Measurements from ENCODE around the gene PSME3. TPM values are rescaled to one million over a fixed set of nuclear protein-coding genes. Genes with fewer than 3 reads are reported as not detected.
A peak's percentile ranks its signal among the peaks of the same experiment; 100 is the strongest.

Gene PSME3
- total and polyA plus RNA-seq, 4 donors: 25.0 to 55.3 (median 39.8) TPM

DNA sequence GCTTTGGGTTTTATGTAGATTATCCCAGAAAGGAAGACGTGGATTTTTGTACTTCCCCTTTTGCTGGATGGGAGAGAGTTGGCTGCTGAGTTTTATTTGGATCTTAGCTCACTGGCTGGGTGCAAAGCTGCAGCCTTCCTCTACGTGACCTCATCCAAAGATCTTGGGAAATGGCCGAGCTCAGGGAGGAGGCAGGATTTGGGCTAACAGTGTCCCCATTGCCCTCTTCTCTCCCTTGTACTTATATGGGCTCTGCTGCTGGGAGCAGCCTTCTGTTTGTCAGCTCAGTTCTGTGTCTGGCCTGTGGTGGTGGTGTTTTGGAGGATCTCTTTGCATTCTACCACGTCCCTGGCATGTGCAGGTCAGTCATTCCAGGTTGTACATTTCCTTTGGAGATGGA is 19.8 kb downstream of the PSME3 start (continued):
- TF ChIP-seq, protein P1, sequence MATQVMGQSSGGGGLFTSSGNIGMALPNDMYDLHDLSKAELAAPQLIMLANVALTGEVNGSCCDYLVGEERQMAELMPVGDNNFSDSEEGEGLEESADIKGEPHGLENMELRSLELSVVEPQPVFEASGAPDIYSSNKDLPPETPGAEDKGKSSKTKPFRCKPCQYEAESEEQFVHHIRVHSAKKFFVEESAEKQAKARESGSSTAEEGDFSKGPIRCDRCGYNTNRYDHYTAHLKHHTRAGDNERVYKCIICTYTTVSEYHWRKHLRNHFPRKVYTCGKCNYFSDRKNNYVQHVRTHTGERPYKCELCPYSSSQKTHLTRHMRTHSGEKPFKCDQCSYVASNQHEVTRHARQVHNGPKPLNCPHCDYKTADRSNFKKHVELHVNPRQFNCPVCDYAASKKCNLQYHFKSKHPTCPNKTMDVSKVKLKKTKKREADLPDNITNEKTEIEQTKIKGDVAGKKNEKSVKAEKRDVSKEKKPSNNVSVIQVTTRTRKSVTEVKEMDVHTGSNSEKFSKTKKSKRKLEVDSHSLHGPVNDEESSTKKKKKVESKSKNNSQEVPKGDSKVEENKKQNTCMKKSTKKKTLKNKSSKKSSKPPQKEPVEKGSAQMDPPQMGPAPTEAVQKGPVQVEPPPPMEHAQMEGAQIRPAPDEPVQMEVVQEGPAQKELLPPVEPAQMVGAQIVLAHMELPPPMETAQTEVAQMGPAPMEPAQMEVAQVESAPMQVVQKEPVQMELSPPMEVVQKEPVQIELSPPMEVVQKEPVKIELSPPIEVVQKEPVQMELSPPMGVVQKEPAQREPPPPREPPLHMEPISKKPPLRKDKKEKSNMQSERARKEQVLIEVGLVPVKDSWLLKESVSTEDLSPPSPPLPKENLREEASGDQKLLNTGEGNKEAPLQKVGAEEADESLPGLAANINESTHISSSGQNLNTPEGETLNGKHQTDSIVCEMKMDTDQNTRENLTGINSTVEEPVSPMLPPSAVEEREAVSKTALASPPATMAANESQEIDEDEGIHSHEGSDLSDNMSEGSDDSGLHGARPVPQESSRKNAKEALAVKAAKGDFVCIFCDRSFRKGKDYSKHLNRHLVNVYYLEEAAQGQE (IDR thresholded peaks at IDR 0.05): no peak
- TF ChIP-seq FOXA1 (IDR thresholded peaks at IDR 0.05): no peak
- TF ChIP-seq NR2F2 (IDR thresholded peaks at IDR 0.05): no peak

DNA sequence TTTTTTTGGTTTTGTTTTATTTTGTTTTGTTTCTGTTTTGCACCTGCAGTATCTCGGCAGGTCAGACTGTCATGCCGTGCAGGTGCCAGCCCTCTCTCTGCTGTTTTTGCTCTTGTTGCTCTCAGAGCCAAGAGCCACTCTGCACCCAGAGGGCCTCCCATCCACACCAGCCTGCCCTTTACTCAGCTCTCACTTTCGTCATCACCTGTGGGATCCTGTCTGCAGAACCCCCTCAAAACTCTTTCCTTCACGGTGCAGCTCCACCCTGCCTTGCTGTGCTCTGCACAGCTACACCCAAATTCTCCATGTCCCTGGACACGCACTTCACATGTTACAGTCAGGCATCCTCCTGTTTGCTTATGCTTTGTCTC is 20.4 kb downstream of the PSME3 start:
- H3K27ac ChIP-seq (ENCODE audit: low read depth in 1 of 2, low read length in 2 of 2): no peak overlapping the region
- no peak for DNase-seq (ENCODE audit: low spot score)
- H3K27me3 ChIP-seq (ENCODE audit: control insufficient read depth in 4 of 4, insufficient read depth in 4 of 4, low read length in 3 of 4): no peaks in the 10 kb centered on the region
- no peaks in the 10 kb centered on the region for H3K9me3 ChIP-seq (ENCODE audit: control insufficient read depth in 4 of 4, low read length in 3 of 4)
- H3K36me3 ChIP-seq (ENCODE audit: control insufficient read depth in 4 of 4, insufficient read depth in 3 of 4, low read depth in 1 of 4, low read length in 3 of 4): no peaks in the 10 kb centered on the region
- TF ChIP-seq GABPA (IDR thresholded peaks at IDR 0.05 in 1 of 2, conservative IDR thresholded peaks at IDR 0.05 in 1 of 2): no peak
- no peak for TF ChIP-seq HNF4A (conservative IDR thresholded peaks at IDR 0.05)
- TF ChIP-seq JUND (IDR thresholded peaks at IDR 0.05): no peak
- TF ChIP-seq, protein P2, sequence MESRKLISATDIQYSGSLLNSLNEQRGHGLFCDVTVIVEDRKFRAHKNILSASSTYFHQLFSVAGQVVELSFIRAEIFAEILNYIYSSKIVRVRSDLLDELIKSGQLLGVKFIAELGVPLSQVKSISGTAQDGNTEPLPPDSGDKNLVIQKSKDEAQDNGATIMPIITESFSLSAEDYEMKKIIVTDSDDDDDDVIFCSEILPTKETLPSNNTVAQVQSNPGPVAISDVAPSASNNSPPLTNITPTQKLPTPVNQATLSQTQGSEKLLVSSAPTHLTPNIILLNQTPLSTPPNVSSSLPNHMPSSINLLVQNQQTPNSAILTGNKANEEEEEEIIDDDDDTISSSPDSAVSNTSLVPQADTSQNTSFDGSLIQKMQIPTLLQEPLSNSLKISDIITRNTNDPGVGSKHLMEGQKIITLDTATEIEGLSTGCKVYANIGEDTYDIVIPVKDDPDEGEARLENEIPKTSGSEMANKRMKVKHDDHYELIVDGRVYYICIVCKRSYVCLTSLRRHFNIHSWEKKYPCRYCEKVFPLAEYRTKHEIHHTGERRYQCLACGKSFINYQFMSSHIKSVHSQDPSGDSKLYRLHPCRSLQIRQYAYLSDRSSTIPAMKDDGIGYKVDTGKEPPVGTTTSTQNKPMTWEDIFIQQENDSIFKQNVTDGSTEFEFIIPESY (IDR thresholded peaks at IDR 0.05): no peak
- TF ChIP-seq, protein P3, sequence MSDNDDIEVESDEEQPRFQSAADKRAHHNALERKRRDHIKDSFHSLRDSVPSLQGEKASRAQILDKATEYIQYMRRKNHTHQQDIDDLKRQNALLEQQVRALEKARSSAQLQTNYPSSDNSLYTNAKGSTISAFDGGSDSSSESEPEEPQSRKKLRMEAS (IDR thresholded peaks at IDR 0.05): no peak
- TF ChIP-seq, protein P4, sequence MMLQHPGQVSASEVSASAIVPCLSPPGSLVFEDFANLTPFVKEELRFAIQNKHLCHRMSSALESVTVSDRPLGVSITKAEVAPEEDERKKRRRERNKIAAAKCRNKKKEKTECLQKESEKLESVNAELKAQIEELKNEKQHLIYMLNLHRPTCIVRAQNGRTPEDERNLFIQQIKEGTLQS (IDR thresholded peaks at IDR 0.05): no peak
- TF ChIP-seq FOXA1 (IDR thresholded peaks at IDR 0.05): no peak
- TF ChIP-seq NR2F2 (IDR thresholded peaks at IDR 0.05): no peak
- no peak for TF ChIP-seq HNF4G (IDR thresholded peaks at IDR 0.05)
- TF ChIP-seq, protein P5, sequence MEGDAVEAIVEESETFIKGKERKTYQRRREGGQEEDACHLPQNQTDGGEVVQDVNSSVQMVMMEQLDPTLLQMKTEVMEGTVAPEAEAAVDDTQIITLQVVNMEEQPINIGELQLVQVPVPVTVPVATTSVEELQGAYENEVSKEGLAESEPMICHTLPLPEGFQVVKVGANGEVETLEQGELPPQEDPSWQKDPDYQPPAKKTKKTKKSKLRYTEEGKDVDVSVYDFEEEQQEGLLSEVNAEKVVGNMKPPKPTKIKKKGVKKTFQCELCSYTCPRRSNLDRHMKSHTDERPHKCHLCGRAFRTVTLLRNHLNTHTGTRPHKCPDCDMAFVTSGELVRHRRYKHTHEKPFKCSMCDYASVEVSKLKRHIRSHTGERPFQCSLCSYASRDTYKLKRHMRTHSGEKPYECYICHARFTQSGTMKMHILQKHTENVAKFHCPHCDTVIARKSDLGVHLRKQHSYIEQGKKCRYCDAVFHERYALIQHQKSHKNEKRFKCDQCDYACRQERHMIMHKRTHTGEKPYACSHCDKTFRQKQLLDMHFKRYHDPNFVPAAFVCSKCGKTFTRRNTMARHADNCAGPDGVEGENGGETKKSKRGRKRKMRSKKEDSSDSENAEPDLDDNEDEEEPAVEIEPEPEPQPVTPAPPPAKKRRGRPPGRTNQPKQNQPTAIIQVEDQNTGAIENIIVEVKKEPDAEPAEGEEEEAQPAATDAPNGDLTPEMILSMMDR (IDR thresholded peaks at IDR 0.05; ENCODE audit: low read depth, low read length, missing input control): no peak
- no peak for TF ChIP-seq RXRA (IDR thresholded peaks at IDR 0.05)
- no peak for TF ChIP-seq RAD21 (IDR thresholded peaks at IDR 0.05)
- TF ChIP-seq YY1 (IDR thresholded peaks at IDR 0.05): no peak
- TF ChIP-seq, protein P1 (IDR thresholded peaks at IDR 0.05): no peak
- TF ChIP-seq EGR1 (IDR thresholded peaks at IDR 0.05; ENCODE audit: low read depth in 2 of 2): no peak
- no peak overlapping the region for H3K9ac ChIP-seq (ENCODE audit: low read depth in 1 of 2, low read length in 2 of 2)
- 76% methylated on average over 5 of the region's 5 CpGs for WGBS
- H3K4me1 ChIP-seq (ENCODE audit: control insufficient read depth in 4 of 4, insufficient read depth in 4 of 4, low read length in 3 of 4): peaks cover 0 to 28% (median 25%) of the 10 kb centered on the region in 4 donors
- H3K4me3 ChIP-seq (ENCODE audit: low read depth in 1 of 3, low read length in 3 of 3): peak overlapping the region in 1 of 3 donors; percentile 1

Data from liver (tissue), 9 donors.